Smooth muscle cell (in vitro differentiated cells): ENCODE results near the gene ATP2B2. TPM values are rescaled to one million over a fixed set of nuclear protein-coding genes. Genes with fewer than 3 reads are reported as not detected.

Experiments used
- DNase-seq: peaks from one replicate; lab custom pipeline; 2025; ENCODE audit not compliant: unreplicated experiment; lab: John Stamatoyannopoulos, UW
- H2AFZ ChIP-seq: fragments of 200-600 bp; sonication (generic); 2 replicates; pipeline ENCODE4 v1.6.0; 2016; ENCODE audit warnings: antibody characterized with exemption, low read depth, mild to moderate bottlenecking
- H3F3A ChIP-seq: fragments of 200-600 bp; sonication (generic); 2 replicates; pipeline ENCODE4 v1.6.0; 2017; ENCODE audit warnings: antibody characterized with exemption, low read depth
- H3K27ac ChIP-seq: fragments of 200-600 bp; sonication (generic); 2 replicates; pipeline ENCODE4 v1.5.1; 2016; ENCODE audit warnings: low read depth, mild to moderate bottlenecking
- H3K27me3 ChIP-seq: fragments of 200-600 bp; sonication (generic); 2 replicates; pipeline ENCODE4 v1.6.1; 2016; ENCODE audit warnings: low read depth, mild to moderate bottlenecking
- H3K36me3 ChIP-seq: fragments of 200-600 bp; sonication (generic); 2 replicates; pipeline ENCODE4 v1.5.1; 2016; ENCODE audit warnings: low read depth
- H3K4me1 ChIP-seq: fragments of 200-600 bp; sonication (generic); 2 replicates; pipeline ENCODE4 v1.5.1; 2016; ENCODE audit warnings: low read depth
- H3K4me2 ChIP-seq: fragments of 200-600 bp; sonication (generic); 2 replicates; pipeline ENCODE4 v1.6.0; 2016; ENCODE audit warnings: mild to moderate bottlenecking
- H3K4me3 ChIP-seq: fragments of 200-600 bp; sonication (generic); 2 replicates; pipeline ENCODE4 v1.5.1; 2016; ENCODE audit warnings: mild to moderate bottlenecking
- H3K79me2 ChIP-seq: fragments of 200-600 bp; sonication (generic); 2 replicates; pipeline ENCODE4 v1.6.0; 2016; ENCODE audit warnings: low read depth, mild to moderate bottlenecking
- H3K9ac ChIP-seq: fragments of 200-600 bp; sonication (generic); 2 replicates; pipeline ENCODE4 v1.6.0; 2016; ENCODE audit warnings: low read depth
- H3K9me3 ChIP-seq: fragments of 200-600 bp; sonication (generic); replicated peaks from 2 replicates; pipeline ENCODE4 v1.5.1; 2016; ENCODE audit warnings: low read depth
- H4K20me1 ChIP-seq: fragments of 200-600 bp; sonication (generic); 2 replicates; pipeline ENCODE4 v1.6.0; 2016; ENCODE audit warnings: low read depth
- WGBS: methylation state at CpG from one replicate; pipeline ENCODE4 v1.1.7; 2016; ENCODE audit warnings: low lambda C conversion rate; 5-methylcytosine and 5-hydroxymethylcytosine counted together
- polyA plus RNA-seq: library from polyadenylated mRNA; unstranded; fragments of >200 nt; fragmentation: Nextera tagmentation; extraction: Ambion mirVana; gene quantifications from 2 replicates; pipeline ENCODE4 v1.2.1, GENCODE V29; 2016
- total RNA-seq: library from RNA; depleted of rRNA; stranded (reverse); fragments of >200 nt; gene quantifications from 2 replicates; pipeline ENCODE4 v1.2.3, GENCODE V29; 2014
- TF ChIP-seq, protein P1 (sequence below): fragments of 200-600 bp; sonication (generic); IDR thresholded peaks from 2 replicates; pipeline ENCODE4 v1.5.1; 2017; ENCODE audit warnings: borderline replicate concordance, mild to moderate bottlenecking, antibody characterized with exemption; ENCODE audit not compliant: insufficient read depth, poor library complexity, severe bottlenecking

The ATP2B2 gene
- total and polyA plus RNA-seq, 2 experiments from 2014 or later: not detected

DNA sequence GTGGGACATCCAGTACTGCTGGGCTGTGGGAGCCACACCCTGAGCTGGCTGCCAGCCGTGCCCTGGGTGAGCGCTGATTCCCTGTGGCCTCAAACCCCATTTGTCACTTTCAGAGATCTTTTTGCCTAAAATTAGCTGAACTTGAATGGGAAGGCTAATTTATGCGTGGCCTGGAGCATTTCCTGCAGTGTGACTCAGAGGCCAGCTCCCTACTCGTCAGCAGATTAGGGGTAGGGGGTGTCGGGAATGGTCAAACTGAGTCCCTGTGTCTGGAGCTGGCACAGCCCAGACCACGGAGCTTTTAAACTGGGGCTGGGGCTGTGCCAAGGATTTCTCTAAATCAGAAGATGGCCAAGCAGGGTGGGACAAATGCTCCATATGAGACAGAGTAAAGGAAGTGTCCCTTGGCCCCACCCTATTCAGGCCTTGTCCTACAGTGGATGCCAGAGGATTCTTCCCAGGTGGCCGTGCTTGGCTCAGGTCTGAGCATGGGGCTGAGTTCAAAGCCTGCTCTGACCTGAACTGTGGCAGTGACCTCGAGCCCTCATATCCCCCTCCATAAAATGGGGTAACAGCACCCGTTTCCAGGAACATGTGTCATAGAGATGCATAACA, 59.7 kb downstream of the ATP2B2 start:
- DNase-seq: no peak
- Histone ChIP-seq H3K36me3 (no peaks in the 10 kb centered on the region), H3K4me3 (no peak overlapping the region), H3K4me1 (peaks cover 4% of the 10 kb centered on the region), H3K4me2 (peak overlapping the region; percentile 25), H3K9ac (no peak overlapping the region), H3F3A (no peaks in the 10 kb centered on the region), H3K79me2 (no peaks in the 10 kb centered on the region), H3K27me3 (peaks cover 5% of the 10 kb centered on the region), H2AFZ (no peak overlapping the region), H3K27ac (no peak overlapping the region), H3K9me3 (no peaks in the 10 kb centered on the region), H4K20me1 (no peaks in the 10 kb centered on the region)
- 37% methylated on average over 9 of the region's 9 CpGs for WGBS
- TF ChIP-seq, protein P1, sequence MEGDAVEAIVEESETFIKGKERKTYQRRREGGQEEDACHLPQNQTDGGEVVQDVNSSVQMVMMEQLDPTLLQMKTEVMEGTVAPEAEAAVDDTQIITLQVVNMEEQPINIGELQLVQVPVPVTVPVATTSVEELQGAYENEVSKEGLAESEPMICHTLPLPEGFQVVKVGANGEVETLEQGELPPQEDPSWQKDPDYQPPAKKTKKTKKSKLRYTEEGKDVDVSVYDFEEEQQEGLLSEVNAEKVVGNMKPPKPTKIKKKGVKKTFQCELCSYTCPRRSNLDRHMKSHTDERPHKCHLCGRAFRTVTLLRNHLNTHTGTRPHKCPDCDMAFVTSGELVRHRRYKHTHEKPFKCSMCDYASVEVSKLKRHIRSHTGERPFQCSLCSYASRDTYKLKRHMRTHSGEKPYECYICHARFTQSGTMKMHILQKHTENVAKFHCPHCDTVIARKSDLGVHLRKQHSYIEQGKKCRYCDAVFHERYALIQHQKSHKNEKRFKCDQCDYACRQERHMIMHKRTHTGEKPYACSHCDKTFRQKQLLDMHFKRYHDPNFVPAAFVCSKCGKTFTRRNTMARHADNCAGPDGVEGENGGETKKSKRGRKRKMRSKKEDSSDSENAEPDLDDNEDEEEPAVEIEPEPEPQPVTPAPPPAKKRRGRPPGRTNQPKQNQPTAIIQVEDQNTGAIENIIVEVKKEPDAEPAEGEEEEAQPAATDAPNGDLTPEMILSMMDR: no peak

DNA sequence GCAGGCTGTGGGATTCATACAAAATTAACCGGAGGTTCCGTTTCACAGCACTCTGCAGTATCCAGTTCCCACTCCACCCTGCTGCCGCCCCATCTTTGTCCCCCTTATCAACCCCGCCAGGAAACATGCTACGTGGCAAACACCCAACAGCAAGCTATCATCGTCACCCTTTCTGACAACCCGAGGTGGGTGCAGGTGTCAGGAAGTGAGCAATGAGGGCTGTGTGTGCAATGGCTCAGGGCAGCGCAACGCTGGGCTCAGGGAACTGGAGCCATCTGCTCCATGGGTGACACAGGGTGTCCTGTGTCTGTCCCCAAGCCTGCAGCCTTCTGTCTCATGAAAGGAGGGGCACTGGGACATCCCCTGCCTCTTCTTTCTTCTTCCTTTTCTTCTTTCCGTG, 60.9 kb downstream of the ATP2B2 start:
- H3K4me3 ChIP-seq: no peak overlapping the region
- no peak overlapping the region for H3K9ac ChIP-seq
- TF ChIP-seq, protein P1: no peak
- no peaks in the 10 kb centered on the region for H3F3A ChIP-seq
- H3K4me1 ChIP-seq: peaks cover 4% of the 10 kb centered on the region
- H3K4me2 ChIP-seq: no peak overlapping the region
- H3K27ac ChIP-seq: no peak overlapping the region
- WGBS: 91% methylated on average over 10 of the region's 10 CpGs
- DNase-seq: no peak
- H3K9me3 ChIP-seq: no peaks in the 10 kb centered on the region
- no peaks in the 10 kb centered on the region for H3K79me2 ChIP-seq
- no peak overlapping the region for H2AFZ ChIP-seq
- H3K27me3 ChIP-seq: peaks cover 5% of the 10 kb centered on the region
- H4K20me1 ChIP-seq: no peaks in the 10 kb centered on the region
- no peaks in the 10 kb centered on the region for H3K36me3 ChIP-seq

DNA sequence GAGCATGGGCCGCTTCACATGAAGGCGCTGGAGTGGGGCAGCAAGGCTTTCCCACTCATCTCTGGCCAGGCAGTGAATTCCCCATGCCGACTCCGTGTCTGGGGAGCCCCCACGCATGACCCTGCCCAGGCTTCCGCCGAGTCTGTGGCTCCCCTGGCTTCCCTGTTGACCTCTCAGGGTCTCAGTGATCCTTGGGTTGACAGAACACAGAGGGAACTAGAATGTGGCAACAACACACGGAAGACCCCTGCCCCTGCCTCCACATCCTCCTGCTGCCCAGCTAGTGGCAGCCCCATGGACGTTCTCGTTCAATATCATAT, 61.3 kb downstream of the ATP2B2 start:
- H3K79me2 ChIP-seq: no peaks in the 10 kb centered on the region
- no peak overlapping the region for H3K9ac ChIP-seq
- H3K9me3 ChIP-seq: no peaks in the 10 kb centered on the region
- no peak overlapping the region for H2AFZ ChIP-seq
- H3F3A ChIP-seq: no peaks in the 10 kb centered on the region
- TF ChIP-seq, protein P1: no peak
- H3K4me1 ChIP-seq: peaks cover 4% of the 10 kb centered on the region
- WGBS: 90% methylated on average over 10 of the region's 10 CpGs
- H3K4me3 ChIP-seq: no peak overlapping the region
- no peak overlapping the region for H3K27ac ChIP-seq
- no peaks in the 10 kb centered on the region for H3K36me3 ChIP-seq
- peaks cover 5% of the 10 kb centered on the region for H3K27me3 ChIP-seq
- H3K4me2 ChIP-seq: no peak overlapping the region
- no peak for DNase-seq
- no peaks in the 10 kb centered on the region for H4K20me1 ChIP-seq
